Measurements from ENCODE around the gene CCDC191.
A peak's percentile ranks its signal among the peaks of the same experiment; 100 is the strongest.

CCDC191 gene

GRCh38 chr3:113968986-113969385 lies 87.3 kb downstream of the CCDC191 start:
- FAIRE-seq = no peak

GRCh38 chr3:113966172-113966571 lies 90.2 kb downstream of the CCDC191 start:
- FAIRE-seq = no peak

More at GRCh38 chr3:113968986-113969385, 87.3 kb downstream of the CCDC191 start:
- DNase-seq (ENCODE audit: low spot score) = no peak

GRCh38 chr3:113963879-113964278 lies 92.4 kb downstream of the CCDC191 start:
- DNase-seq (ENCODE audit: low spot score) (no peak), FAIRE-seq (no peak)

More at GRCh38 chr3:113966172-113966571, 90.2 kb downstream of the CCDC191 start:
- no peak for DNase-seq (ENCODE audit: low spot score)

GRCh38 chr3:113954091-113954685 lies 102.1 kb downstream of the CCDC191 start:
- FAIRE-seq = no peak
- no peak for DNase-seq (ENCODE audit: low spot score)

- DNase-seq (ENCODE audit: low spot score) (peak; percentile 24), FAIRE-seq (no peak)
Observed at GRCh38 chr3:113953677-113954076, 102.6 kb downstream of the CCDC191 start.

GRCh38 chr3:113952921-113953320 lies 103.4 kb downstream of the CCDC191 start:
- FAIRE-seq (no peak), DNase-seq (ENCODE audit: low spot score) (no peak)

- DNase-seq (ENCODE audit: low spot score) = peak; percentile 75
- FAIRE-seq = no peak
Observed at GRCh38 chr3:113948015-113948917, 108.1 kb downstream of the CCDC191 start.

- DNase-seq (ENCODE audit: low spot score) (peak; percentile 93), FAIRE-seq (peak; percentile 30)
Observed at GRCh38 chr3:113947372-113948014, 108.8 kb downstream of the CCDC191 start, which contains the start of gene ZDHHC23. Gene ZDHHC23, plus strand, starts transcription at chr3:113948013. Its CDS starts 790 bp downstream, at chr3:113948803.

GRCh38 chr3:113946831-113947230 lies 109.5 kb downstream of the CCDC191 start:
- DNase-seq (ENCODE audit: low spot score) (no peak), FAIRE-seq (no peak)

- FAIRE-seq (peak; percentile 30), DNase-seq (ENCODE audit: low spot score) (no peak)
Observed at GRCh38 chr3:113927556-113927955, 128.8 kb downstream of the CCDC191 start.

- no peak for DNase-seq (ENCODE audit: low spot score)
- no peak for FAIRE-seq
Observed at GRCh38 chr3:113914646-113915045, 141.7 kb downstream of the CCDC191 start.

Data from urothelium cell line (cell line).